HG03066 (cell line): Measurements from ENCODE around the gene MXD3.

Source experiments
- ATAC-seq: cut with Tn5 transposase; IDR thresholded peaks from one replicate; pipeline ENCODE4 v1.9.1; 2021; ENCODE audit warnings: low read depth; ENCODE audit not compliant: unreplicated experiment

MXD3 gene

DNA sequence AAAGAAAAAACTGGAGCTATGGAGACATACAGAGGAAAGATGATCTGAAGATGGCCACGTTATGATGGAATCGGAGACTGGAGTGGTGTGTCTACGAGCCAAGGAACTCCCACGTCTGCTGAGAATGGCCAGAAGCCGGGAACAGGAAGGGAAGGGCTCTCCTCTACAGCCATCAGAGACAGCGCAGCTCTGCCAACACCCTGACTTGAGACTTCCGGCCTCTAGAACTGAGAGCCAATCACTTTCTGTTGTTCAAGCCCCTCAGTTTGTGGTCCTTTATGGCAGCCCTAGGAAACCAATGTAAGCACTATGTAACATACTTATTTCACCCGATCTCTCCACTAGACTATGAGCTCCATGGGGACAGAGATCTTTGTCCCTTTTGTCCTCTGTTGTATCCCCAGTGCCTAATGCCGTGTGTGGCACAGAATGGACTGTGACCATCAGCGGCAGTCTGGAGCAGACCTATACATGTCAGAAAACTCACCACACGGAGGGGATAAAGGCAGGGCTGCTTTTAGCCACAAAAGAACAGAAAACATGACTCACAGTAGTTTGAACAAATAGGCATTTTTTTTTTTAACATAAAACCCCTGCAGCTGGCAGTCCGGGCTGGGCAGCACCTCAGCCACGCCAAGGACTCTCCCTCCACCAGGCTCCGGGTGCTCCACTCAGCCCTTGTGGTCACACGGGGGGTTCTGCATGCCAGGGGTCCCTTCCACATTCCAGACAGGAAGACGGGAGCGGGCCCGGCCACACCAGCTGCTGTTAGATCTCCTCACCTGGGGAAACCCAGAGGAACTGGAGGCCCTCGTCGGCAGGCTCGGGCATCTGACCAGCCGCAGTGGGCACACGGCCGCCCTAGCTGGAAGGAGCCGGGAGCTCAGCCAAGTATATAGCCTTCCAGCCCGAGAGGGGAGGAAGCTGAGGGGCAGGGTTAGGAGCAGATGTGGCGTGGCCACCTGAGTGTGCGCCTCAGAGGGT is 16.1 kb upstream of the MXD3 start:
- no peak for ATAC-seq

DNA sequence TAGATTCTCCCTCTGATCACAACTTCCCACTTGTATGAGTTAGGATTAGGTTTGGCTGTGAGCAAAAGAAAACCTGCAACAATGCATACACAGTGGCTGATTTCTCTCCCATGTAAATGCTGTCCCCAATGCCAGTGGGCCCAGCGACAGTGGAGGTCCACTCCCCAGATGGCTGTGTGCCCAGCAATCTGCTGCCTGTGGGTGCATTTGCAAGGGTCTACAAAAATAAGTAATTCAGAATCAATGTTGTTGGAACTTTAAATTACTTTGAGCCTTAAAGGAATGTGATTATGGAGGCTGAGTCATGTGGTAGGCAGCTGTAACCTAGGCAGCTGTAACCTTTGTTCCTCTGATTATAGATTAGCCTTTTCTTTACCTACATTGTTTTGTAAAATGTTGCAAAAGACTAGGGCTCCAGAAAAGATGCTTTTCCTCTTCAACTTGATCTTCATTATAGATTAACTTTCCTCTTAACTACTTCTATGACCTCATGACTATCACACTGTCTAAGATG is 14.2 kb upstream of the MXD3 start:
- no peak for ATAC-seq

DNA sequence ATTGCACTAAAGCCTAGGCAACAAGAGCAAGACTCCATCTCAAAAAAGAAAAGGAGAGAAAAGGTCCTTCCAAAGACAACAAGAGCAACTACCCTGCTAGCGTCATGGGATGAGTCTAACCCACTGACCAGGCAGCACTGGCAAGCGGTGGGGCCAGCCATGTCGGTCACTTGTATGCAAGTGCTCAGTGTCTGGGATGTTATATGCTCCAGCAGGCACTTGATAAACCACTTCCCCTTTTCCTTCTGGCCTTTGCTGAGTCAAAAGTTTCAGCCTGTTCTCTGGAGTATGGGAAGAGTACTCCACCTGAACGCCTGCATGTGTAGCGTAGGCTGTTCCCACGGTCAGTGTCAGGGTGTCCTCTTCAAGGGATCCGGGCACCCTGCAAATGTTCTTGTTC is 9.2 kb upstream of the MXD3 start:
- no peak for ATAC-seq

DNA sequence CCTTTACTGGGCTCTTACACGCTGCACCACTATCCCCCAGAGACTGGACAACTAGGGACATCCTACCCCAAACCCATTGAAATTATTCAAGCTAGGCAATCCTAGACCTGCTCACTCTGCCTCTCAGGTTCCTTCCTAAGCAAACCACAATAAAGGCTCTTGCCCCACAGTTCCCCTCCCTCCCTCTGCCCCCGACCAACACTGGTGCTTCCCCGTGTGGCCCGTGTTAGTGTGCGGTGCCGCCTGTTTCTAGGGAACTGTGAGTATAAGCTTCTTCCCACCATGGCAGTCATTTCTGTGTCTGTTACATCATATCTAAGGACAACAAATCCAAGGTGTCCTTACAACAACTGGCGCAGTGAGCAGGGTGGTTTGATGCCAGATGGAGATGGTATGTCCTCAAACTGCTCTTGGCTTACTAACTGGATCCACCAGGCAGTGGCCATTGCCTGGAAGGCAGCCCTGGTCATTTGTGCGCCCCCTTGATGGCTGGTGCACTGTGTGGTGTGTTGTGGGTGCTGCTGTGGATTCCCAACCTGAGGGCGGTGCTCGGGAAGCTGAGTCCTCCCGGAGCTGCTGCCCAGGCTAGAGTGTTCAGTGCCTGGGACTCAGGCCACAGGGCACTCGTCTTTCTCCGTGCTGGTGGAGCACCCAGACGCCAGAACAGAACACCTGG is 8.4 kb upstream of the MXD3 start:
- ATAC-seq: no peak

DNA sequence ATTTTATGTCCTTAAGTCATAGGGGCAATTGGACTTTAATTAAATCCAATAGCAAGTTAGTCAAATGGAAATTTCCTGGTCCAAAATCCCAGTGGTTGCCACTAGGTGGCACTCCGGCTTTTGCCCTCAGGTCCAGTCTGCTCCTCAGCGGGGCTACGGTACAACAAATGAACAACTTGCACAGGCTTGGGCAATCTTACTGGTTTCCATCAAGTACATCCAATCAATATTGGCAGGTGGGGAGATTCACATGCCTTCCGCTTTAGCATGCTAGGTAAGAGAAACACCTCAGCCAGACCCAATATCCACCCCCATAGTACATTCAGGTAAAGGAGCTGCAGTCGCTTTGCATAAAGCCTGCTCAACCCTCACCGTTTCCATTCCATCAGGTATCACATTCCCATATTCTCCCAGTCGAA is 6.3 kb upstream of the MXD3 start:
- no peak for ATAC-seq

DNA sequence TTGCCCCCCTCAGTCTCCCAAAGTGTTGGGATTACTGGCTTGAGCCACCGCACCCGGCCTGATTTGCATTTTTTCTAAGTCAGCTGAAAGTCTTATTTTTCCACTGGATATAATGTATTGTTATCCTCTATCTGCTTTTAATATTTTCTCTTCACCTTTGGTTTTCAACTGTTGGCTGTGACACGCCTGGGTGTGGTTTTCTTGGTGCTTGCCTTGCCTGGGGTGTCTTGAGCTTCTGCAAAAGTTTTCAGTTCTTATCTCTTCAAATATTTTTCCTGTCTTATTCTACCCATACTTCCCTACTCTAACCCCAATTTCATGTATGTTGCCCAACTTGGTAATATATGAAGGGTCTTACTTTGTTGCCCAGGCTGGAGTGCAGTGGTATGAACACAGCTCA is 4.3 kb upstream of the MXD3 start:
- ATAC-seq: no peak

DNA sequence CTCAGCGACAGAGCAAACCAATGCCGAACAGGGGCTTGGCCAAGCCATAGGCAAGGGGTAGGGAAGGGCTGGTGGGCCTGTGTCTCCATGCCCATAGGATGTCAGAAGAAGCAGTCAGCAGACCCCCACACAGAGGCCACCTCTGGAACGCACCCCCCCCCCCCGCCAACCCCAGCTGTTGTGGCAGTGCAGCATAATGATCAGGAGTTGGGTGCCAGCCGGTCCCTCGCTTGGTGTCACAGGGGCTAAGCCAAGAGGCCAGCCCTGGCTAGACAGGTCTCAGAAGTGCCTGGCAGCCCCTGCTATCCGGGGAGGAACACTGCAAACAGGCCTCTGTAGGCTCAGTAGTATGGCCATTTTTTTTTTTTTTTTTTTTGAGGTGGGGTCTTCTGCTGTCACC is 3.7 kb upstream of the MXD3 start:
- ATAC-seq: no peak

DNA sequence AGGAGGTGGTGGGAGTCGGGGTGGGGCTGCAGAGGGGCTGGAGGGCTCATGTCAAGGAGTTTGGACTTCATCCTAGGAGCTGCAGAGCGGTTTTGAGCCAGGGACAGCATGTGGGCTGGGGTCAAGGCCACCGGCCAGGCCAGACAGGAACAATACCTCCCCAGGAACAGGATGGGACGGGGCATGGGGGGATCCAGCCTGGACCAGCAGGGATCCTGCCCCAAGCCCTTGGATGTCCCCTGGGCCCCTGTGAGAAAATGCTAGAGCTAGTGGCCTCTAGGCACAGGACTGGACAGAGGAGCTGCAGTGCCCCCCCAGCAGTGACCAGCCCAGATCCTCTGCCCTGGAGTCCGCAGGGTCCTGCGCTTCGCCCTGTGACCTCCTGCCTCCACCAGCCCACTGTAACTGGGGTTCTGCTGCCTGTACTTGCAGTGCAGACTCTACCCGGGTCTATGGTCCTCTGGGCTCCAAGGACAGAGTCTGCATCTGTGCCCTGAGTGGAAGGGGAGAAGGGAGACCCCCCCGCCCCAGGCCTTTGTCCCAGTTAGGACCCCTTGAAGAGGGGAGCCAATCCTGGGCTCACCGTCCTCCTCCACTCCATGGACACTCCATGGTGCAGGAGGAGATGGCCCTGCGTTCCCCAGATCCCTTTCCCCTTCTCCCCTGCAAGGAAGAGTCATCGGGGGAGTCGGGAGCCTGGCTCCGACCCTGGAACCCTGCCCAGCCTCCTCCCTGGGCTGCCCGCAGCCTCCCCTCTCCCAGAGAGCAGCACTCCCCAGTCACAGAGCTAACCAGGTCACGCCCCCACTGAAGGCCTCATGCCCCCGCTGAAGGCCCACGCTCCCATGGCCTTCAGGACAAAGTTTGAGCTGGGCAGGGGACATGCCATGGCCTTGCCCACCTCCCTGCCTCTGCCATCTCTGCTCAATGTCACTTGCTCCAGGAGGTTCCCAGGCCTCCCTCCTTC is 3.0 kb upstream of the MXD3 start:
- ATAC-seq: no peak

DNA sequence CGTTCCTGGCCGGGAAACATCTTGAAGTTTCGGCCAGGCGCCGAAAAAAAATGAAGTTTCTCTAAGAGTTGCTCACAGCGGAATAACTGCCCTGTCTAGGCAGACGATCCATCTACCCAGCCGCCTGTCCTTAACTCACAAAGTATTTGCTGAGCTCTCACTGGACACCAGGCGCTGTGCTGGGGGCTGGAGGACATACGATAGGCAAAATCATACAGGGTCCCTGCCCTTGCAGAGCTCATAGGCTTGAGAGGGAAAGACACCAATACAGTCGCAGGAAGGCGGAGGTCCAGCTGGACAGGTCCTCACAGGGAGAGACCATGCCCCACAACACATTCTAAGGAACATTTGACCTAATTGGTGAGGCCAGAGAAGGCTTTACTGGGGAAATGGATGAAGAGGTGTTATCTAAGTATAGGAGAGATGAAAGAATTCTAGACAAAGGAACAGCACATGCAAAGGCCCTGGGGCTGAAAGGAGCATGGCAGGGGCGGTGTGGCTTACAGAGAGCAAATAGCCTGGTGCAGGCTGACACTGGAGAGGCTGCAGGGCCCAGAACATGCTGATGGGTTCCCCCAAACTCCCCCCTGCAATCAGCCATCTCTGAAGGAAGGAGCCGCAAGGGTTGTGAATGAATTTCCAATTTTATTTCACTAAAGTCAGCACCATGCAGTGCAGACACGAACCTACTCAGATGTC is 2.0 kb upstream of the MXD3 start:
- ATAC-seq: no peak

DNA sequence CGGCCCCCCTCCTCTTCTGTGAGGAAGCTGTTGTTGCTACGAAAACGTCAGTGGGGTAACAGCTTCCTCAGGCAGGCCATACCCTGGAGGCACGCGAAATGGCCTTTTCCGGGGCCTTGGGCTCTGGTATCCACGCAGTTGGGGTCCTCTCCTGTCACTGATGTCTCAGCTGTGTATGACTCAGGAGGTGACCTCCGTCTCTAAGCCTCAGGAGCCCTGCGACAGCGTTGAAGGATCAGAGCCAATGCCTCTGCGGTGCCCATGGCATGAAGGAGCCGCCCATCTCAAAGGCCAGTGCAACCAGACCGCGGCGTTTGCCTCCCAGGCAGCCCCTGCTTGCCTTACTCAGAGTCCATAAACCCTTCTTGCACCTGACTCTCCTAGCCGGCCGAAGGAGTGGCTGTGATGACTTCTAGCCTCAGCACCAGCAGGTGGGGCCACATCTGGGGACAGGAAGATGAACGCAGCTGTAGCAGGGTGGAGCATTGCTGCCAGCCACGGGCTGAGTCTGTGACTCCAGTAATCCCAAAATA is 1.0 kb upstream of the MXD3 start:
- ATAC-seq: peak; percentile 30

DNA sequence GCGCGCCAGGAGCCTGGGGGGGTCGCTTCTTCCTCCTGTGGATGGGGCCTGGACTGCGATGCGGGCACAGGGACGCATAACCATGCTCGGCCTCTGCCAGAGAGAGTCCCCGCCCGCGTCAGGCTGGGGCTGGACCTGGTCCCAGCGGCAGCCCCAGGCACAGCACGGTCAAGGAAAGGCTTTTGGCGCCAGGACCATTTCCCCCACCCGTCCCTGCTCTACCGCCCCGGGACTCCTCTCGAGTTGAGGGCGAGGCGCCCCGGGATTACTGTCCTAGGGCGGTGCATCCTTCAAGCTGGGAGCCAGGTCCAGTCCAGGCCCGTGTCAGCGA is 341 bp downstream of the MXD3 start:
- ATAC-seq: peak; percentile 5

DNA sequence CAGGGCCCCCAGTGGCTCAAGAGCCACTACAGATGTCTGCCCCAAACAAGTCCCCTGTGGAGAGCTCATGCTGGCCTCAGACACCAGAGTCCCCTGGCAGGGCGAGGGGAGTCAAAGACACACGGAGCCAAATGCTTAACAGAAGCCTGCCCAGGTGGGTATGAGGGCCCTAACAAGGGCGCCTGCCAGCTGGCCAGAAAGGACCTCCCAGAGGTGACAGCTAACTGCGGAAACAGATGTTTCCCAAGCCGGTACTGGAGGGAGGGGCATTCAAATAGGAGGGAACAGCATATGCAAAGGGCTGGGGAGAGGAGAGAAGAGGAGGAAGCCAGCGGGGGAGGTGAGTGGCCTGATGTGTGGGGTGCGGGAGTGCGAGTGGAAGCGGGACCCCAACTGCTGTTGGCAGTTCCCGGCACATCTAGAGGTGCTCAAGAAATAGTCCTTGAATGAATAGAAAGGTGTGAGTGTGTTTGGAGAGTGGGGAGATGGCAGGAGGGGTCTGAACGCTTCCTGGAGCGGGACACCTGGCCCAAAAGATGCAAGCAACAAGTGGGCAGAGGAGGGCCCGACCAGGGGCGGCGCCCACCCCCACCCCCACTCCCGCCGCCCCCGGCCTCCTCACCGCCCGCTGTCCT is 824 bp downstream of the MXD3 start:
- ATAC-seq: peak; percentile 28

DNA sequence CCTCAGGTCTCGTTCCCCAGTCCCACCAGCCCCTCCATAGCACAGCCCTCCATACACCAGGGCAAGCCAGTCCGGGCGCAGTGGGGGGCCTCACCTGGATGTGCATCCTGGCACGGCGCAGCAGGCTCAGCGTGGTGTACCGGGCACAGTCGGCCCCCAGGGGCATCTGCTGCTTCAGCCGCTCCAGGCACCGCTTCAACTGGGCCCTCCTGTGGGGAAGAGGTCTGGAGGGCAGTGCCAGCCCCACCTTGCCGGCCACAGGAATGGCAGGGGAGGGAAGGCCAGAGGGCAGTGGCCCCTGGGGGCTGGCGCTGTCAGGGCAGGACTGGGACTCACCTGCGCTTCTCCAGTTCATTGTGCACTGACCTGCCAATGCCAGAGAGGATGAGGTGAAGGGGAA is 1.4 kb downstream of the MXD3 start:
- no peak for ATAC-seq

DNA sequence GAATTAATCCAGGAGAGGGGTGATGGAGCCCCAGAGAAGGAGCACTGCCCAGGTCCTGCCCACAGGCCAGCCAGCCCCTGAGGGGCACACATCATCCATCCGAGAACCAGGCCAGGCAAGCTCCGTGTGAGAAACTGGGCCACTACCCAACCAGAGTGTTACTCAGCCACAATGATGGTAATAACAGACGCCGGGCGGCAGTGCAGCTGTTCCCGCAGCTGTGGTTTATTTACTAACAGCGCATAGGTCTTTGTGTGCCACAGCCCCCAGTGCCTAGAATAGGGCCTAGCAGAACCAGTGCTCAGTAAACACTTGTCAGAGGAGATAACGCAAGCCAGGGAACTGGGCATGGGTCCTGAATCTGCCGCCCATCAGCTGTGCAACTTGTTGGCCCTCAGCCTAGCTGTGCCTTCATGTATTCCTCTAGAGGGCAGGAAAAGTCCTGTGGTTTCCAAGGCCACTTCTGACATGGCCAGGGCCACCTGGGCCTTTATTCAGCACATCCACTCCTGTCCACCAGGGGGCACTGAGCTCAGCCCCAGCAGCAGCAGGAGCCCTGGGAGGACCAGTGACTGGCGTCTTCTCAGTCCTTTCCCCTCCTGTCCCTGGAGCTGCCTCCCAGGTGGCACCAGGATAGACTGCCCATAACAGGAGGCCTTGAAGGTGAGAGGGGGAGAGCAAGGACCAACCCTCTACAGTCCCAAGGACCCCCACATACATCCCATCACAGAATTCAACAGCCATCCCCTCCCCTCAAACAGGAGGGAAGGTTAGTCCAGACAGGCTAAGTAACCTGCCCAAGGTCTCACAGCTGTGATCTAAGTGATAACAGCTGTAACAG is 2.1 kb downstream of the MXD3 start:
- ATAC-seq: no peak

DNA sequence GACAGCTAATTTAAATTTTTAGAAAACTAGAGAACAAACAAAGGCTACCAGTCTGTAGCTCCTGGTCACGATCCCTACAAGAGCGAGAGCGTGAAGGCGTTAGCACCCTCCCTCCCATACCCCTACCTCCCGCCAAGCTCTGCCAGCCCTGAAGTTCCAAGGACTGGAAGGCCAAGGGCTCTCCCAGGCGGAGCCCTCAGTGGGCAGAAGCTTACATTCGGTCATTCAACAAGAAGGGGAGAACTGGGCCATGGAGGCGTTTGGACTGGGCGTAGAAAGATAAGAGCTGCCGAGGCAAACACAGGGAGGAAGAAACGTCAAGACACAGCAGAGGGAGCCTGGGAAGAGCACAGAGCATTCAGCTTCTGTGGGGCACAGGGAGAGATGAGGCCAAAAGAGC is 3.0 kb downstream of the MXD3 start:
- no peak for ATAC-seq

DNA sequence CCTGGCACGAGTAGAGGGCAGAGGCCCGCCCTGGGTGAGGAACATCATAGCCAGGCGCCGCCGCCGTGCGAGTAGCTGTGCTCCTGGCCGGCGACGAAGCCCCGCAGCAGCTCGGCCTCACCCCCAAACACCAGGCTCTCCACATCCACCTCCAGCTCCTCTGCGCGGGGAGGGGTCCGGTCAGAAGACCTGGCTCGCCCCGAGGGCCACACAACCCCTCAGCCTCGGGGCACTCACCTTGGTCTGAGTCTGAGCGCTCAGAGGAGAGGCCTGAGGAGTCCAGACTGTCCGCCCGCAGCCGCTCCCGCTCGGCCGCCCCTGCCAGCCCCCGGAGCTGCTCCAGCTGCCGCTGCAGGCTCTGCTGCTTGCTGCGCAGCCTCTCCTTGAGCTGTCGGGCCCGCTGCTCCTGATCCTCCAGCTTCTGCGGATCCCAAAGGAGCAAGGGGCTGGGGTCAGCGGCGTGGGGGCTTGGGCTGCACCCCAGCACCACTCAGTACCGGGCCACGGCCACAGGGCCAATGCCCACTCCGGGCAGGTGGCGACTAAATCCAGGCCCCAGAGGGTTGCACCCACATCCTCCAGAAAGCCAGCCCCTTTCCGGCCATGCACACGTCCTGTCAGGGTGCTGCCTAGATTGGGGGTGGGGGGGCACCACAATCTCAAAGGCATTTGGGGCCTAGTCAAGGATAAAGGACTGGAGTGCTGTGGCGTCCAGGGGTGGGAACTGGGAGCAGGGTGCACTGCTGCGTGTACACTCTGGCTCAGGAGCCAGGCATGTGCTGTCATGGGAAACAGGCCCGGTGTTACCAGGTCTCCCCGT is 3.9 kb downstream of the MXD3 start:
- ATAC-seq: no peak

DNA sequence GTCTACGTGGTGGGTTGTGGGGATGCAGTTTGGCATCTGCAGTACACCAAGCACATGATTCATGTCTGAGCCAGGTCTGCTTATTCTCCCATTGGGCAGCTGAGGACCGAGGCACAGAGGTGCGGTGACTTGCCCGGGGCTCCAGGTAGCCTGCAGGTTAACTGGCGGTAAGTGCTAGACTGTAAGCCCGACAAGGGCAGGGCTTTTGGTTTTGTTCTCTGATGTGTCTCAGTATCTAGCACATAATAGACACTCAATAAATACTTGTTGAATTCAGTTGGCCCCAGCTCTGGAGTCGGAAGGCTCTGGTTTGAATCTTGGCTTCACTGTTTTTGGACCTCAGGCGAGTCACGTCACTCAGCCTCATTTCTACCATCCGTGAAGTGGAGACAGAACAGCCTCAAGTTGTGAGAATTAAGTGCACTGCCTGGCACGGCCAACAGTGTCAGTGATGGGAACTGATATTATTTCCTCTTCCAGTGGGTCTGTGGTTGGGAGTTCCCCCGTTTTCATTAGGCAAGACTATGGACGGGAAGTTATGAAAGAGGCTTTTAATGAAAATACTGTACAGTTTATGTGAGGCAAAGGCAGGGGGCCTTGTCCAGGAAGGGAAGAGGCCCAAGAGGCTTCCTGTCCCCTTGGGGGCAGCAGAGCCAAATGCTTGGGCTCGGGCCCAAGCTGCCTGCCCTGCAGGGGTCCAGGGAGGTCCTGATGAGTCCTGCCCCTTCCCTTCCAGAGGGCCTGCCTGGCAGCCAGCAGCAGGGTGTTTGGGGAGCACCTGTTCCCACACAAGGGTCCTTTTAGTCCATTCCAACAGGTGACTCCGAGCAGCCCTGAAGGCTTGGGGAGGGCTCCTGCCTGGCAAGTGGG is 4.8 kb downstream of the MXD3 start:
- ATAC-seq: no peak
